HG02759 (cell line): ENCODE measurements around the gene TOP3B.

ENCODE experiments used
- ATAC-seq: cut with Tn5 transposase; IDR thresholded peaks from one replicate; pipeline ENCODE4 v1.9.1; 2021; ENCODE audit warnings: mild to moderate bottlenecking, moderate library complexity; ENCODE audit not compliant: unreplicated experiment

TOP3B gene

GRCh38 chr22:21963286-21963685 lies 19.3 kb downstream of the TOP3B start:
- no peak for ATAC-seq

DNA sequence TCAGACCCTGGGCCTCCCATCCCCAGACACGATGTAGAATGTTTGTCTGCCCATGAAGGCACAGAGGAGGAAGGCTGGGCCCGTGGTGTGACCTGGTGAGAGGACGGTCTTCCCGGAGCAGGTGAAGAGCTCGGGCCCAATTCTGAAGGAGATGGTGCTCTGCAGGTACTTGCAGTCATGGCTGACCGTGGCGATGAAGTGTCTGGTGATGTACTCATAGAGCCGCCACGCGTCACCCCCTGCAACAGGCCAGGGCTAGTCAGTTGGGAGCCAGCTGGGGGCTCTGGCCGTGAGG lies 20.0 kb downstream of the TOP3B start:
- no peak for ATAC-seq

GRCh38 chr22:21961886-21962654 lies 20.5 kb downstream of the TOP3B start:
- ATAC-seq, result no peak

DNA sequence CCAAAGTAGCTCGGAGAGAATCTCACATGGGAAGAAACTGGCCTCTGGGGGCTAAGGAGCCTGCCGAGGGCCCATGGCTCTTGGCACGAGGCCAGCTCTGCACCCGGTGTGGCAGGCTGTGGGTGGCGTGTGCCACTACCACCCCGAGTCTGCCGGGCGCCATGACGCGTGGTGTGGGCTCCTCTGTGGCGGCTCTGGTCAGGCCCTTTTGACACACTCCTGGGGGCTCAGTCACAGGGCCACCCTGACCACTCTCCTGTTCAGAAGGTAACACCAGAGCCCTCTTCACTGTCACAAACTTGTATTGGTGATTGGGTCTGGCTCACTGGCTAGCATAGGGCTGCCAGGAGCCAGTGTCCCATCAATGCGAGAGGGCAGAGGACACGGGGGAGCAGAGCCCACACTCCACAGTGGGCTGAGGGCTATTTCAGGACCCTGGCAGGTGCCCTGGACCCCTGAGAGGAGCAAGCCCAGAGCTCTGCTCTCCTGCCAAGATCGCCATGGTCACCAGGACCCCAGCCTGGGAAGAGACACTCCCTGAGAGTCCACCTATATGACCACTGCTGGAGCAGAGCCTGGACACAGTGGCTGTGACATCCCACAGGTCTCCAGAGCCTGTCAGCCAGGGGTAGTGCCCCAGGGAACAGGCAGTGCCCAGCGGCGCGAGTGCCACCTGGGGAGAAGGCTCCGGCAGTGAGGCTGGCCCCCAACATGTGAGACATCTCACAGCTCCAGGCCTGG lies 21.3 kb downstream of the TOP3B start:
- no peak for ATAC-seq

DNA sequence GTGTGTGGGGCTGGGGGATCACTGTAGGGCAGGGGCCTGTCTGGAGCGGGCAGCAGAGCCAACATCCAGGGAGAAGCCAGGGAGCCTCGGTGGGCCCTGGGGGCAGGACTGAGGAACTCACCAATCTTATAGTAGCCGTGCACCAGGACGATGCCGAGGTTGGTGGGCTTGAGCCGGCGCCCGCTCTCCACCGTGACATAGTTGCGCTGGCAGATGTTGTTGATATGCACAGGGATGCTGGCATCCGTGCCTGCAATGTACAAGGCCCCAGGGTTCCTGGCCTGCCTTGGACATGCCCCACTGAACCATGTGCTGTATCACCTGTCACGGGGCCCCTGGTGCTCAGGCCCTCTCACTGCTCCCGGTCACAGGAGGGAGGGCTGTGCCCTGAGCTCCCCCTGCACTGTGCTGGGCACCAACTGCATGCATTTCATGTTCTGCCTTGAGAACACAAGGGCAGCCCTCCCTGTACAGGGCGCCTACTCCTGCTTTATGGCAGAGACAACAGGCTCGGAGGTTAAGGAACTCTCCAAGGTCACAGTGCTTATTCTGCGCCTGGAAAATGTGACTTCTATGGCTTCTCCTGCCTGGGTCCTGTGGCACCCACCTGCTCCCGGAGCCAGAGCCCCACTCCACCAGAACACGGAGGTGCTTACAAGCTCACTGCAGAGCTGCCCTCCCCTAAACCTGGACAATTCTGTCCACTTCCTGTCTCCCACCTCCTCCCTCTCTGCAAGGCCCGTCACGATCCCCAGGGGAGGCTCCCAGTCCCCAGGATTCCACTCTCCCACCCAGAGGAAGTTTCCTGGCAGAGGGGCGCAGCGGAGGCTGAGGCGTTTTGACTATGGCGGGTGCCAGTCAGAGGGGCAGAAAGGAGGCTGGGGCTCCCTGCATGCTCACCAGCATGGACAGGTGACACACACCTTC lies 22.1 kb downstream of the TOP3B start:
- ATAC-seq, result no peak

DNA sequence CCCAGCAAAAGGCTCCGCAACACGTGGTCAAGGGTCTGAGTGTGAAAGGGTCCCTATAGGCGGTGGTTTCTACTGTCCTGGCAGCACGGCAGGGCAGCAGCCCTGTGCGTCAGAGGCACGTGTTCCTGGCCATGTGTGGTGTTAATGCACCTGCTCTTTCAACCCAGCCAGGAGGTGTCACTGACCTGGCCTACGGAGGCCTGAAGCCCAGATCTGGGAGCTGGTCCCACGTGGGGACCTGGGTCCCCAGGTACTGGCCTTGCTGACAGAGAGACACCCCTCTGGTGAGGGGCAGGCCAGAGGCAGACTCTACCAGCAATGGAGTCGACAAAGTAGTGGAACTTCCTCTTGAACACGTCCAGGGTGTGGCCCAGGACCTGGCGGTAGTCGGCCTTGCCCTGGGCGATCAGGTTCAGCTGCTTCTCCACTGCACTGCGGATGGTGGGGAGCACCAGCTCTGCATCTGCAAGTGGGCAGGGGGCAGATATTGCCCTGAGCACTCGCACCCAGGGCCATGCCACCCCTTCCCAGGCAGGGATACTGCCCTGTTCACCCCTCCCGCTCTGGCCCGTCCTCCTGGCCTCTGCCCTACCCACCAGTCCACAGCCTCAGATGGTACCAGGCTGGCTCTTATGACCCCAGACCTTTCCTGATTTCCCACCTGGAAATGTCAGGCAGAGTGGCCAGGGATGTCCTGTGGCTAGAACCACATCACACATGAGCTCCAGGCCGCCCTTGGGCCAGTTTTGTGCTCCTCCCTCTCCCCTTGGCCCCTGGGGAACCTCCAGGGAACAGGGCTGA lies 23.1 kb downstream of the TOP3B start:
- no peak for ATAC-seq

- no peak for ATAC-seq
Measured at GRCh38 chr22:21958360-21959273, 24.0 kb downstream of the TOP3B start.

DNA sequence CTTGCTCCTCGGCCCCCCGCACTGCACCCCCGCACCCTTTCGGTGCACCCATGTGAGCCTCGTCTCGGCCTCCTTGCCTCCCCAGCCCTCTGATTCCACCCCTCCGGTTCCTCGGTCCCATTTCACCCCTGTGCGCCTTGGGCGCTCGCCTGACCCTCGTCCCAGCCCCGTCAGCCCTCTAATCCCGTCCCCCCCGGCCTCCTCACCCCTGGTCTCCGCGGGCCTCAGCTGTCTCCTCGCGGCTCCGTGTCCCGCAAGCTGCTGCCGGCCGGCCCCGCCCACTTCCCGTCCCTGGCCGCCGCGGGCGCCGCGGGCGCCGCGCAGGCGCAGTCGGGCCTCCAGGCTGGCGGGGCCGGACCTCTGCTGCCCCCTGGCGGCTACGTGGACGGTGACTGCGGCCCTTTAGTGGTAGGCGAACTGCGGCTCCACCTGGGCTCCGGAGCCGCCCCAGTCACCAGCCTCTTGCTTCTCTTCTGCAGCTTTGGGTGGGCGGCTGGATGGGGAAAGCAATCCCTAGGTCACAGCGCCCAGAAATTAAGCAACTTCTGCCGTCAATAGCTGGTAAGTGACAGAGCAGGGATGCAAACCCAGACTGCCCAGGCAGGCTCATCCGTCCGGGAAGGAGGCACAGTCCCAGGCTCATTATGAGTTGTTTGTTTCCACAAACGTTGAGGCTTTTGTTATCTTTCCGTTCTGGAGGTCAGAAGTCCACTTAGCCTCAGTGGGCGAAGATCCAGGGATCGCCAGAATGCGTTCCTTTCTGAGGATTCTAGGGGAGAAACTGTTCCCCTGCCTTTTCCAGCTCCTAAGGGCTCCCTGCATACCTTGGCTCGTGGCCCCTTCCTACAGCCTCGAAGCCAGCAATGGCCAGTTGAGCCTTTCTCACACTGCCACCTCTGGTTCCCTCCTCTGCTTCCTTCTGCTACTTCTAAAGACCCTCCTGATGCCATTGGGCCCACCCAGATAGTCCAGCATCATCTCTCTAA lies 29.7 kb downstream of the TOP3B start, which contains the start of gene PPM1F:
Gene PPM1F, minus strand, starts transcription at position 263 of the 986 bp plus-strand sequence. CDS start 6,800 bp downstream, outside the sequence.
- ATAC-seq, result peak; percentile 81

DNA sequence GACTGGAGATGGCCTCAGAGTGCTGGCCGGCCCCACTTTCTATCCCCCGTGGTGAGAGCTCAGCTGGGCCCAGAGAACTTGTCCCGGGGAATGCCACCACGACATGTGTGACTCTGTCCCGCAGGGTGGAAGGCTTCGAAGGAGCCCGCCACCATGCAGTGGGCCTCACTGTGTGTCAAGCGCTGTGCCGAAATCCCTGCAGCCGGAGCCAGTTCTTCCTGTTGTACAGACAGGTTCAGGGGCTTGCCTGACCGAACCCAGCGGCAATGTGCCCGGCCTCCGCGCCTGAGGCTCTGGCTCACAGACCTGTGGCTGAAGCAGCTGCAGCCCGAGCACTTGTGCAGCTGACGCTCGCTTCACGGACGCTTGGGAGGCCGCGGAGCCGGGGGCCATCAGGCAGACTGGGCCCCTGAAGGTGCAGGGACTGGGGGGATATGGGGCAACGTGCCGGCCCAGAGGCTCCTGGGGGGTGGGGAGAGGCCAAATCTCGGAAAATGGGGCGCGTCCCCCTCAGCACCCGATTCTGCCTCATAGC lies 30.6 kb downstream of the TOP3B start:
- no peak for ATAC-seq

- ATAC-seq, result no peak
Measured at GRCh38 chr22:21951062-21951461, 31.5 kb downstream of the TOP3B start.

DNA sequence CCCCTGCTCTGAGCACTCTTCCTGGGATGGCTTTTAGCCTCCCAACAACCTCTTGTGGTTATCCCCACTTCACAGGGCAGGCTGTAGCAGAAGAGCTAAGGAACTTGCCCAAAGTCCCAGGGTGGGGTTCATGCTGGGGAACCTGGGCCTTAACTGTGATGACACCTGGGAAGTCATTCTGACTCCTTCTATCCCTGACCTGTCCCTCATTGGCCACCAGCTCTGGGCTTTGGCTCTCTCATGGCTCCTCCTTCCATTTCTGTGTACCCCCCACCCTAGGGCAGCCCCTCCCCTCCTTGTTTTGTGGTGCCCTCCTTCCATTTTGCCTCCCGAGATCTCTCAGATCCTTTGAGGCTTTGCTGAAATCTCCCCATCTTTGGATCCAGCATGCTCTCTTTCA lies 32.6 kb downstream of the TOP3B start:
- ATAC-seq, result no peak

DNA sequence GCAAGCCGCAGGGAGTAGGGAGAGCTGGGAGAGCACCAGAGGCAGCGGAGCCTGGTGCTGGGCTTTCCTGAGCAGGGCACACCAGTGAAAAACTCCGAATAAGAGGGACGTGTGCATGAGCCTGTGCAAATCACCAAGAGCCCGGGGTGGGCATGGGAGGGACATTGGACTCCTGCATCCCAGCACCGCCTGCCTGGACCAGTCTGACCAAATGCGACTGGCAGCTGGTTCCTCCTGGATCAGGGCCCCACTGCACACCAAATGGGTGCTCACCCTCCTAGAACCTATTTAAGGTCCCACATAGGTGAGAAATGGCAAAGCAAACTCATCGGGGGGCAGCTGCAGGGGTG lies 33.0 kb downstream of the TOP3B start:
- ATAC-seq, result no peak

- no peak for ATAC-seq
Measured at GRCh38 chr22:21948824-21949568, 33.6 kb downstream of the TOP3B start.

DNA sequence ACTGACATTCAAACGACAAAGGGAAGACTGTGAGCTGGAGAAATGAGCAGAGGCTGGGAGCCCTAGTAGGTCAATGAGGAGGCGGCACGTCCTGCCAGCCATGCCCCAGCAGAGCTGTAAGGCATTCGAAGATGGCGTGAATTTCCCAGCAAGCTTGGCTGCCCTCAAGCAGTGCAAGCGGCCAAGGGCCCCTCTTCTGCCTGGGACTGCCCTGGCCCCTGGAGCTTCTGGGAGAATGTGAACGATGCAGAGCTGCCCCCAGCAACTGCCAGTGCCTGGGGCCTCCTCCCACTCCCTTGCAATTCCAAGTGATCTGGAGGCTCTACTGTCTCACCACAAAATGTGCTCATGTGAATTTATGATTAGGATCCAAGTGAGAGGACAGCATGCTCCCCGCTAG lies 34.2 kb downstream of the TOP3B start:
- no peak for ATAC-seq

DNA sequence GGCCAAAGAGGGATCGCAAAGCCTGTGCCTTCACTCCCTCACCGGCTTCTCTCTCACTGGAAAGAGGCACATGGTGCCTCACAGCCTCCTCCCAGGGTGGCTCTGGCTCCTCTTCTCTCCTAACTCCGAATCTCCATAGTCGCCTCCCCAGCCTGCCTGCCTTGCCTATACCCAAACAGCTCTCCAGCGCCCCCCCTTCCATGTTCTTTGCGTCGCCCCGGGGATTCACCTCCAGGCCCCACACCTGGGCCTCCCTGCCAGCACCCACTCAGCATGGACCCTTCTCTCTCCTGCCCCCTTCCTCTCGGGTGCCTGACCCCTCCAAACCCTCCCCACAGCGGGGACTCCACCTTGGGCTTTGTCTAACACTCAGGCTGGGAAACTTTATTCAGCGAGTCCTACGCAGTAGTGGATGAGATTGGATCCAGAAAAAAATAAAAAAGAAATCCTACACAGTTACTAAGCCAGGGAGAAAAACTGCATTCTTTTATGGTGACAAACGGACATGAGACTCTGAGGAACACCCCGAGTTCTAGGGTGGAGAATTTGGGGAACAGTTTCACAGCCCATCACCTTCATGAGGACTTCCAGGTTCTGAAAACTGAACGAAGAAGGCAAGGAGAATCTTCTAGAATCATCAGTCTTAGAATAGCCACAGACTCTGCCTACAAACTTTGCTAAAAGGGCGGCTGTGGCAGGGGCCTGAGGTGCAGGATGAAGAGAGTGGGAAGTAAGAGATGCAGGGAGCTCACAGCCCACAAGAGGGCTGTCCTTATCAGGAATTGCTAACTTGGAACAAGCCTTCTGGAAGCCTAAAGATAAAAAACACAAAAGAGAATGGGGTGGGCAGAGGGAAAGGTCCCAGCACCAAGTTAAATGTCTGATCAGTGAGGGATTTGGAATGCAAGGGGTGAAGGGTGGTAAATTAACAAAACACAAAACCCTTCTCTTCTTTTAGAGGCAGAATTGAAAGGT lies 35.3 kb downstream of the TOP3B start:
- no peak for ATAC-seq

DNA sequence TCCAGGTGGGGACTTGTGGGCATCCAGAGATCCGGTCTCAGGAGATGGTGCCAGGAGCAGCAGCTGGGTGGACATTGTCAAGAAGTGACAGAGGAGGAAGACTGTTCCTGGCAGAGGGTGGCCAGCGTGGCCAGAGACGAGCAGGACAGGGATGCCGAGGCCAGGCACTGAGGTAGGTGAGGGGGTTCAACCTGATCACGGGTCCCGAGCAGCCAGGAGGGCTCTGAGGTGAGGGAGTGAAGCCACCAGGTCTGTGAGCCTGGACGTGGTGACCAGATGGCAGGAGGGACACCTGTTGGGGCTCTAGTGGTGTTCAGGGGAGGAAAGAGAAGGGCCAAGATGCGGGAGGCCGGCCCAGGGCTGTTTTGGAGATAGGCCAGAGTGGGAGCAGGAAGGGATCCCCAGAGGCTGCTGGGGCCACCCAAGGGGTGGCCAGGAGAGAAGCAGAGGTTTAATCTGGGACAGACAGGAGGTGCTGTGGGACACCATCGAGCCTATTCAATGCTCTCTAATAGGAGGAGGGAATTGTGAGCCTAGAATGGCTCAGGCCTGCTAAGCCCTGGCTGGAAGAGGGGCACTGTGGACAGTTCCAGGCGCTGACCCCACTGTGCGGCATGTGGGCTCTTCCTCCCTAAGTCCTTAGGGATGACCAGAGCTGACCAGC lies 36.2 kb downstream of the TOP3B start:
- ATAC-seq, result no peak
